Trophoblast cell (in vitro differentiated cells and primary cell): Measurements from ENCODE around the gene WDR90.
A peak's percentile ranks its signal among the peaks of the same experiment; 100 is the strongest.

Source experiments
- DNase-seq, 2 donors: peaks; one replicate each; pipeline ENCODE4 v3.0.0-alpha.2; 2016
- H2AFZ ChIP-seq: 2 replicates; pipeline ENCODE4 v1.6.1; 2013; ENCODE audit warnings: low read length, moderate library complexity, mild to moderate bottlenecking; ENCODE audit not compliant: insufficient read depth, poor library complexity
- H2AK5ac ChIP-seq: 2 replicates; pipeline ENCODE4 v1.6.1; 2013; ENCODE audit warnings: mild to moderate bottlenecking, low read length
- H2BK120ac ChIP-seq: 2 replicates; pipeline ENCODE4 v1.6.1; 2013; ENCODE audit warnings: low read length, mild to moderate bottlenecking, moderate library complexity; ENCODE audit not compliant: insufficient read depth, poor library complexity
- H2BK12ac ChIP-seq: 2 replicates; pipeline ENCODE4 v1.6.1; 2013; ENCODE audit warnings: mild to moderate bottlenecking, low read length, moderate library complexity
- H2BK5ac ChIP-seq: 2 replicates; pipeline ENCODE4 v1.6.1; 2013; ENCODE audit warnings: low read length, low read depth, moderate library complexity, mild to moderate bottlenecking; ENCODE audit not compliant: poor library complexity
- H3K14ac ChIP-seq: 2 replicates; pipeline ENCODE4 v1.6.1; 2013; ENCODE audit warnings: mild to moderate bottlenecking, low read length
- H3K18ac ChIP-seq: 2 replicates; pipeline ENCODE4 v1.6.1; 2013; ENCODE audit warnings: mild to moderate bottlenecking, low read length
- H3K23ac ChIP-seq: 2 replicates; pipeline ENCODE4 v1.6.1; 2013; ENCODE audit warnings: low read length
- H3K27ac ChIP-seq: 2 replicates; pipeline ENCODE4 v1.5.1; 2013; ENCODE audit warnings: low read depth, mild to moderate bottlenecking, inconsistent platforms, low read length, moderate library complexity
- H3K27me3 ChIP-seq: 2 replicates; pipeline ENCODE4 v1.6.1; 2013; ENCODE audit warnings: inconsistent platforms, mild to moderate bottlenecking, low read length, moderate library complexity; ENCODE audit not compliant: insufficient read depth
- H3K36me3 ChIP-seq, 2 experiments: 1 replicate in 1 of 2; 2 replicates in 1 of 2; pipeline ENCODE4 v1.6.1; 2013; ENCODE audit warnings: low read length in 2 of 2, mild to moderate bottlenecking in 2 of 2, moderate library complexity in 1 of 2; ENCODE audit not compliant: insufficient read depth in 2 of 2, control insufficient read depth in 1 of 2
- H3K4ac ChIP-seq: 2 replicates; pipeline ENCODE4 v1.6.1; 2013; ENCODE audit warnings: low read depth, mild to moderate bottlenecking, low read length, moderate library complexity
- H3K4me1 ChIP-seq, 2 experiments: 1 replicate in 1 of 2; 2 replicates in 1 of 2; pipeline ENCODE4 v1.6.1; 2013; ENCODE audit warnings: low read length in 2 of 2, mild to moderate bottlenecking in 2 of 2, moderate library complexity in 1 of 2; ENCODE audit not compliant: insufficient read depth in 2 of 2, control insufficient read depth in 1 of 2
- H3K4me2 ChIP-seq: 2 replicates; pipeline ENCODE4 v1.6.1; 2013; ENCODE audit warnings: inconsistent platforms, mild to moderate bottlenecking, low read length, moderate library complexity
- H3K4me3 ChIP-seq: 2 replicates; pipeline ENCODE4 v1.5.1; 2013; ENCODE audit warnings: mild to moderate bottlenecking, low read depth, low read length, inconsistent platforms
- H3K79me1 ChIP-seq: one replicate; pipeline ENCODE4 v1.6.1; 2013; ENCODE audit warnings: low read length
- H3K79me2 ChIP-seq: 2 replicates; pipeline ENCODE4 v1.6.1; 2013; ENCODE audit warnings: low read length, mild to moderate bottlenecking; ENCODE audit not compliant: control insufficient read depth, insufficient read depth, poor library complexity
- H3K9ac ChIP-seq: 2 replicates; pipeline ENCODE4 v1.6.1; 2013; ENCODE audit warnings: mild to moderate bottlenecking, low read length
- H3K9me3 ChIP-seq: 2 replicates; pipeline ENCODE4 v1.6.1; 2013; ENCODE audit warnings: low read depth, mild to moderate bottlenecking, control low read depth, inconsistent platforms, low read length; ENCODE audit not compliant: insufficient read depth
- H4K12ac ChIP-seq: 2 replicates; pipeline ENCODE4 v1.6.1; 2013; ENCODE audit warnings: low read depth, mild to moderate bottlenecking, low read length, moderate library complexity
- H4K8ac ChIP-seq: 2 replicates; pipeline ENCODE4 v1.6.1; 2013; ENCODE audit warnings: low read depth, mild to moderate bottlenecking, low read length, moderate library complexity
- H4K91ac ChIP-seq: one replicate; pipeline ENCODE4 v1.6.1; 2013; ENCODE audit warnings: low read depth, mild to moderate bottlenecking, low read length, moderate library complexity
- WGBS: extraction: QIAGEN DNeasy Blood & Tissue Kit; methylation state at CpG from one replicate; pipeline ENCODE4 v1.1.7; 2013; ENCODE audit warnings: missing lambda C conversion rate; ENCODE audit not compliant: insufficient read length, insufficient coverage; ENCODE audit errors: extremely low coverage; 5-methylcytosine and 5-hydroxymethylcytosine counted together

The WDR90 gene

DNA sequence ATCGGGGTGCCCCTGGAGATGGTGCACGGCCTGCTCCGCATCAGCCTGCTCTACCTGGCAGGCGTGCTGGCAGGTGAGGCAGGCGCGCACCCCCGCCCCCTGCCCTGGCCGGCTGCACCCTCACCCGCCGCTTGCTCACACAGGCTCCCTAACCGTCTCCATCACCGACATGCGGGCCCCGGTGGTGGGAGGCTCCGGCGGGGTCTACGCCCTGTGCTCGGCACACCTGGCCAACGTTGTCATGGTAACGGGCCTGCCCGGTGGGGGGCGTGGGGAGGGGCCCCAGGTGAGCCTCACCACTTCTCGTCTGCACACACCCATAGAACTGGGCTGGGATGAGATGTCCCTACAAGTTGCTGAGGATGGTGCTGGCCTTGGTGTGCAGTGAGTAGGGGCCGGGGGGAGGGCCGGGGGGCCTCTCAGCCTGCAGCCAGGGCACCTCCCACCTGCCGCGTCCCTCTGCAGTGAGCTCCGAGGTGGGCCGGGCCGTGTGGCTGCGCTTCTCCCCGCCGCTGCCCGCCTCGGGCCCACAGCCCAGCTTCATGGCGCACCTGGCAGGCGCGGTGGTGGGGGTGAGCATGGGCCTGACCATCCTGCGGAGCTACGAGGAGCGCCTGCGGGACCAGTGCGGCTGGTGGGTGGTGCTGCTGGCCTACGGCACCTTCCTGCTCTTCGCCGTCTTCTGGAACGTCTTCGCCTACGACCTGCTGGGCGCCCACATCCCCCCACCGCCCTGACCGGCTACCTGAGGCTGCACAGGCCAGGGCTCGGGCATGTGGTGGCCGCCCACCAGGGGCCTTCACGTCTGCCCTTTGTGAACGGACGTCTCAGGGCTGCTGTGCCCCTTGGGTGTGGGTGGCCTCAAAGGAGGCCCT lies 28.4 kb downstream of the WDR90 start:
- peaks cover 2% of the 10 kb centered on the region for H3K9me3 ChIP-seq
- H3K27me3 ChIP-seq, result peaks cover 3% of the 10 kb centered on the region
- no peak overlapping the region for H3K4ac ChIP-seq
- peaks cover 33 to 37% of the 10 kb centered on the region in 2 experiments for H3K36me3 ChIP-seq
- no peak overlapping the region for H3K27ac ChIP-seq
- no peak overlapping the region for H3K4me2 ChIP-seq
- WGBS, result no CpG with 5 or more reads among the region's 57 CpGs
- H4K91ac ChIP-seq, result no peak overlapping the region
- no peak overlapping the region for H3K9ac ChIP-seq
- H3K4me1 ChIP-seq, result peaks cover 23 to 26% of the 10 kb centered on the region in 2 experiments
- H4K12ac ChIP-seq, result no peak overlapping the region
- H3K79me2 ChIP-seq, result peaks cover 16% of the 10 kb centered on the region
- H3K14ac ChIP-seq, result no peak overlapping the region
- H3K79me1 ChIP-seq, result peaks cover 8% of the 10 kb centered on the region
- no peak overlapping the region for H2BK12ac ChIP-seq
- no peak overlapping the region for H2BK120ac ChIP-seq
- DNase-seq, result peak in 1 of 2 donors; percentile 32
- peak overlapping the region; percentile 8 for H3K4me3 ChIP-seq
- H3K18ac ChIP-seq, result no peak overlapping the region
- H4K8ac ChIP-seq, result no peak overlapping the region
- H2AK5ac ChIP-seq, result no peak overlapping the region
- H2AFZ ChIP-seq, result no peak overlapping the region
- no peak overlapping the region for H2BK5ac ChIP-seq
- no peak overlapping the region for H3K23ac ChIP-seq

- no CpG with 5 or more reads among the region's 21 CpGs for WGBS
- peak overlapping the region; percentile 76 for H4K8ac ChIP-seq
- no peak overlapping the region for H2BK120ac ChIP-seq
- no peak overlapping the region for H3K18ac ChIP-seq
- H3K4me2 ChIP-seq, result no peak overlapping the region
- no peak overlapping the region for H2BK5ac ChIP-seq
- H3K27ac ChIP-seq, result no peak overlapping the region
- H3K9ac ChIP-seq, result no peak overlapping the region
- peaks cover 29 to 30% of the 10 kb centered on the region in 2 experiments for H3K4me1 ChIP-seq
- H2AK5ac ChIP-seq, result peak overlapping the region; percentile 37
- no peak overlapping the region for H3K23ac ChIP-seq
- peaks cover 4% of the 10 kb centered on the region for H3K9me3 ChIP-seq
- no peak overlapping the region for H4K91ac ChIP-seq
- peaks cover 16% of the 10 kb centered on the region for H3K79me2 ChIP-seq
- H3K4me3 ChIP-seq, result no peak overlapping the region
- H3K14ac ChIP-seq, result no peak overlapping the region
- H2BK12ac ChIP-seq, result no peak overlapping the region
- no peak overlapping the region for H2AFZ ChIP-seq
- H3K27me3 ChIP-seq, result peaks cover 3% of the 10 kb centered on the region
- DNase-seq, result no peak
- no peak overlapping the region for H3K4ac ChIP-seq
- H4K12ac ChIP-seq, result no peak overlapping the region
- H3K36me3 ChIP-seq, result peaks cover 33 to 37% of the 10 kb centered on the region in 2 experiments
- H3K79me1 ChIP-seq, result peaks cover 8% of the 10 kb centered on the region
Measured at GRCh38 chr16:678209-678857, 29.2 kb downstream of the WDR90 start.

DNA sequence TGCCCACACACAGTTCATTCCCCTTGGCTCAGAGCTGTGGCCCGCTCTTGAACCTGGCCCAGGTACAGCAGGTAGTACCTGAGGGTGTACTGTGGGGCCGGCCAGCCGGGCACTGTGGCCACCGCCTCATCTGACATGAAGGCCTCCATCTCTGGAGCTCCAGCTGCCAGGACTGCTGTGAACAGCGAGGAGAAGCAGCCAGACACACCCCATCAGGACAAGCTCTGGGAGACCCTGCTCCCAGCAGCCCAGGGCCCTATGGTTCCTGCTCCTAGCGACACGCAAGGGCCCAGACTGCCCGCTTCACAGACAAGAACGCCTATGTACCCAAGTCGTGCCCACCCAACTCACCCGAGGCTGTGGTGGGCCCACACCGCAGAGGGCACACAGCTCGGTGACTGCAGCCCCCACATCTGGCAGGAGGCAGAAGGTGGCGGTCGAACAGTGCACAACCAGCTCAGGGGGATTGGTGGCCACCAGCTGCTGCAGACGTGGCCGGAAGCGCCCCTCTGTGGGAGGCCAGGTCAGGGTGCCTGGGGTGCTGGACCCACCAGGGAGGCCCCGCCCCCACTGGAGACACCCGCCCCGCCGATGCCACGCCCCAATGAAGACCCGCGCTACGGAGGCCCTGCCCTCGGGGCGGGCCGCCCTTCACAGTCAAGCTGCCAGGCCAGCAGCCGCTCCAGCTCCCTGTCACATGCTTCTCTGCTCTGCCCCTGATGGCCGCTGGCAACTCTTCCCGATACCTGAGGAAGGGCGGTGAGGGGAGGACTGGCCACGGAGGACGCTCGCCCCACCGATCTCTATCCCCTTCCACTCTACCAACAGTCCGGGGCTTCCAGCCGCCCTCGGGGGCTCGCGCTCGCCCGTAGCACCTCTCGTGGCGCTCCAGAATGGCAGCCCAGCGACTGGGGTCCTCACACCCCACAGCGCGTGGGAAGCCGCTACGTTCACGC lies 30.0 kb downstream of the WDR90 start:
- peak overlapping the region; percentile 43 for H2BK120ac ChIP-seq
- H4K91ac ChIP-seq, result peak overlapping the region; percentile 57
- H3K9ac ChIP-seq, result no peak overlapping the region
- peaks cover 27 to 32% of the 10 kb centered on the region in 2 experiments for H3K36me3 ChIP-seq
- peak; percentile 55 to 66 for DNase-seq
- H4K12ac ChIP-seq, result peak overlapping the region; percentile 84
- H3K23ac ChIP-seq, result no peak overlapping the region
- H3K4ac ChIP-seq, result peak overlapping the region; percentile 19
- H3K4me3 ChIP-seq, result peak overlapping the region; percentile 48
- H2BK5ac ChIP-seq, result peak overlapping the region; percentile 10
- H2AK5ac ChIP-seq, result peak overlapping the region; percentile 38
- H2AFZ ChIP-seq, result peak overlapping the region; percentile 73
- H3K9me3 ChIP-seq, result peaks cover 4% of the 10 kb centered on the region
- peak overlapping the region; percentile 56 for H3K18ac ChIP-seq
- H2BK12ac ChIP-seq, result peak overlapping the region; percentile 37
- peak overlapping the region; percentile 70 for H3K14ac ChIP-seq
- peak overlapping the region; percentile 81 for H3K4me2 ChIP-seq
- H3K4me1 ChIP-seq, result peaks cover 32 to 35% of the 10 kb centered on the region in 2 experiments
- H4K8ac ChIP-seq, result peak overlapping the region; percentile 76
- H3K79me1 ChIP-seq, result peaks cover 11% of the 10 kb centered on the region
- peak overlapping the region; percentile 71 for H3K27ac ChIP-seq
- H3K79me2 ChIP-seq, result peaks cover 21% of the 10 kb centered on the region
- no CpG with 5 or more reads among the region's 52 CpGs for WGBS
- H3K27me3 ChIP-seq, result peaks cover 3% of the 10 kb centered on the region
